HuH-7 (cell line): ENCODE results near the gene CDHR1.
"Not testable (repeated sequence)": the region's sequence is repeated elsewhere in the genome, so short reads cannot be mapped to it uniquely, and the experiment has no call there.

Source experiments
- DNase-seq: peaks from one replicate; pipeline ENCODE4 v3.0.0; 2011; ENCODE audit warnings: low spot score

CDHR1 gene

GRCh38 chr10:84175436-84175835, 18.9 kb upstream of the CDHR1 start:
- DNase-seq, result no peak

GRCh38 chr10:84176351-84176750, 18.0 kb upstream of the CDHR1 start:
- no peak for DNase-seq

GRCh38 chr10:84176836-84177474, 17.4 kb upstream of the CDHR1 start:
- DNase-seq, result no peak

- no peak for DNase-seq
These were observed 16.7 kb upstream of the CDHR1 start for GRCh38 chr10:84177541-84178141.

GRCh38 chr10:84178160-84178609, 16.2 kb upstream of the CDHR1 start:
- no peak for DNase-seq

- no peak for DNase-seq
These were observed 15.2 kb upstream of the CDHR1 start for GRCh38 chr10:84179059-84179710.

GRCh38 chr10:84180386-84180785, 14.0 kb upstream of the CDHR1 start:
- DNase-seq, result not testable (repeated sequence)

- no peak for DNase-seq
These were observed 12.7 kb upstream of the CDHR1 start for GRCh38 chr10:84181631-84182030.

- DNase-seq, result no peak
These were observed 9.8 kb upstream of the CDHR1 start for GRCh38 chr10:84184517-84184916.

GRCh38 chr10:84185526-84186175, 8.7 kb upstream of the CDHR1 start:
- DNase-seq, result no peak

GRCh38 chr10:84188815-84189214, 5.5 kb upstream of the CDHR1 start:
- no peak for DNase-seq

- no peak for DNase-seq
These were observed 3.7 kb upstream of the CDHR1 start for GRCh38 chr10:84190621-84191020.

- no peak for DNase-seq
These were observed 3.2 kb upstream of the CDHR1 start for GRCh38 chr10:84191106-84191505.

GRCh38 chr10:84193327-84193726, 1.0 kb upstream of the CDHR1 start:
- no peak for DNase-seq

GRCh38 chr10:84193846-84194423, 402 bp upstream of the CDHR1 start:
- DNase-seq, result no peak

GRCh38 chr10:84195044-84195830, 900 bp downstream of the CDHR1 start:
- no peak for DNase-seq

GRCh38 chr10:84196083-84196482, 1.7 kb downstream of the CDHR1 start:
- no peak for DNase-seq

- no peak for DNase-seq
These were observed 2.6 kb downstream of the CDHR1 start for GRCh38 chr10:84196941-84197340.

GRCh38 chr10:84197643-84198042, 3.3 kb downstream of the CDHR1 start:
- no peak for DNase-seq

GRCh38 chr10:84198206-84198915, 4.0 kb downstream of the CDHR1 start:
- no peak for DNase-seq
